Fibroblast of upper back skin (primary cell): ENCODE results near the gene DNAH8.
"Not testable (repeated sequence)": the region's sequence is repeated elsewhere in the genome, so short reads cannot be mapped to it uniquely, and the experiment has no call there.

Source experiments
- DNase-seq: peaks from one replicate; pipeline ENCODE4 v3.0.0-alpha.2; 2013

Gene DNAH8

GRCh38 chr6:38753707-38754106 is 38.6 kb downstream of the DNAH8 start:
- no peak for DNase-seq

DNA sequence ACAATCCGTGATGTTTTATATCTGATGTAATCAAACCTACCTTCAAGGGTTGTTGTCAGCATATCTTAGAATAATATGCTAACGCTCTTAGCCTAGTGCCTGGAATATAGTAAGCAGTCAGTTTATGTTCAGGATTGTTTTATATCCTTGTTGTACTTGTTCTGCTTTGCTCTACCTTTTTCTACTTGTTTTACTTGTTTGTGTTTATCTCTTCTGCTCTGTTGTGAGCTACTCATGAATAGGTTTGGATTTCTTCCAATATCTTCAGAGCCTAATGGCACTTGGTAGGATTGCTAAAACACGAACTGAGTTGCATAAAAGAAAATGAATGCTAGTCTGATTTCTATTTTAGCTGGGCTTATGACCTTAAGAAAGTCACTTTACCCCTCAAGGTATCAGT is 40.1 kb downstream of the DNAH8 start:
- DNase-seq = no peak

DNA sequence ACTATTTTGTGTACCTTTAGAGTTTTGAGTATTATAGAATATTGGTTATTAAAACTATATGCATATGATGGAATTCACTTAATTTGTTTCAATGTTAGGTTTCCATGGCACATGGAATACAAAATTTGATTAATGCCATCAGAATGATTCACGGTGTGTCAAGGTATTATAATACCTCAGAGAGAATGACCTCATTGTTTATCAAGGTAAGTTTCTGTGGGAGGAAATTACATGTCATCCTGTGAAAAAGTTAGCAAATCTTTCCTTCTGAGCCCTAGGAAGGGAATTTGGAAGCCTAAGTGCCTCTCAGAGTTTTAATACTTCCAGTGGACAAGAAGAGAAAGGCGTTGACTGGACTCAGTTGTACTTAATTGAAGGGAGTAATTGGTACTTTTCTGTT is 40.8 kb downstream of the DNAH8 start:
- no peak for DNase-seq

DNA sequence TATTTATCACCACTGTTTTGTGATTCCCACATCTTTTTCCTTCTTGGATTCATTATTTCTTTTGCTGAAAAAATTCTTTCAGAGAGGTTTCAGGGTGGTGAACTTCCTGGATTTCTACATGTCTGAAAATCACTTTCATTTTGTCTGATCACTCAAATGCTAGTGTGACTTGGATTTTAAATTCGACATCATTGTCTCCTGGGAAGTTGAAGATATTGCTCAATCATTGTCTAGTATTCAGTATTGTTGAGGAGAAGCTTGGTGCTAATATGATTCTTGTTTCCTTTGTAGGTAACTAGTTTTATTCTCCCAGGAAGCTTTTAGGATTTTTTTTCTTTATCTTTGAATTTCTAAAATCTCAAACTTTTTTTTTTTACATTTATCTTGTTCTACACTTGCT is 45.0 kb downstream of the DNAH8 start:
- DNase-seq = no peak

DNA sequence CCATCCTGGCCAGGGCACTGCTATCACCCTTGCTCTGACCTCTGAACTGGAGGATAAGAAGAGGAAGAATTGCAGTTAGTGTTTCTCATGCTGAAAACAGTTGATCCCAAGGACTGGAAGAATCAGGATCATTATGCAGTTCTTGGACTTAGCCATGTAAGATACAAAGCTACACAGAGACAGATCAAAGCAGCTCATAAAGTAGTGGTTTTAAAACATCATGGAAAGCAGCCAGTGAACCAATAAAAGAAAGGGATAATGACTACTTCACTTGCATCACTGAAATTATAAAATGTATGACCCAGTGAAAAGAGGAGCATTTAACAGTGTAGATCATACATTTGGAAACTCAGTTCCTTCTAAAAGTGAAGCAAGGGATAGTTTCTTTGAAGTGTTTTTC is 47.7 kb downstream of the DNAH8 start:
- DNase-seq = no peak

GRCh38 chr6:38767560-38767959 is 52.4 kb downstream of the DNAH8 start:
- no peak for DNase-seq

DNA sequence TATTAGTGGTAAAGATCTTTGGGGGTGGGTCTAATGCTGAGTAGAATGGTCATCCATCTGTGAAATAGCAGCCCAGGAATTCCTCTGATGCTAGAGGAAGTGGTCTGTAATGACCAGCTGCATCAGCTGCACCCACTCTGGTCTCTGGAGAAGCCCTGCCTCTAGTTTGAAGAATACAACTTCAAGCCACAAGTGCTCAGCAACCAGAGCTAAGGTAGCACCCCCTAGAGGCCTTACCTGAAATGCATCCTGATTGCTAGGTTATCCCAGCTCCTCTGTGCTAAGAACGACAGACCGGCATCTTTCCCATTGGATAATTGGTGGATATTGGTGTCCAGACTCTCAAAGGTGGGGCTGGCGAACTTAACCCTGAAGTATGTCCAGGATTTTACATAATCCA is 58.2 kb downstream of the DNAH8 start:
- DNase-seq = no peak

- no peak for DNase-seq
These were observed 60.0 kb downstream of the DNAH8 start for GRCh38 chr6:38774929-38775707.

GRCh38 chr6:38775870-38776269 is 60.8 kb downstream of the DNAH8 start:
- no peak for DNase-seq

DNA sequence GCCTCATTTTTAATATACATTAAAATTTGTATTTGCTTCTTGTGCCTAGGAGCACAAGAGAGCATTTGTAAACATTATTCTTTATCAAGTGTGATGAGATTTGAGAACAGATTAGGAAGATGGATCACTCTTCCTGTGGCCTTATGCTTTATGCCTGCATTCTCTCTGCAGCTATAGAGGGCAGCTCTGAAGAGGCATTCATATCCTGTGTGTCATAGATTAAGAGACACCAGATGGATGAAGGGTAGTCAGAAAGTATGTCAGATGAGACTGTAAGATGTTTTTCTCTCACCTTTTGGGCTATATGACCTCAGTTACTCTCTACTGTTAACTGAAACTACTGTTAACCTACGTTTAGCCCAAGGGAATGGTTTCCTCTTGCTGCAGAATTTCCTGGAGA is 61.4 kb downstream of the DNAH8 start:
- DNase-seq = peak; percentile 46

- no peak for DNase-seq
These were observed 64.4 kb downstream of the DNAH8 start for GRCh38 chr6:38779310-38780062.

DNA sequence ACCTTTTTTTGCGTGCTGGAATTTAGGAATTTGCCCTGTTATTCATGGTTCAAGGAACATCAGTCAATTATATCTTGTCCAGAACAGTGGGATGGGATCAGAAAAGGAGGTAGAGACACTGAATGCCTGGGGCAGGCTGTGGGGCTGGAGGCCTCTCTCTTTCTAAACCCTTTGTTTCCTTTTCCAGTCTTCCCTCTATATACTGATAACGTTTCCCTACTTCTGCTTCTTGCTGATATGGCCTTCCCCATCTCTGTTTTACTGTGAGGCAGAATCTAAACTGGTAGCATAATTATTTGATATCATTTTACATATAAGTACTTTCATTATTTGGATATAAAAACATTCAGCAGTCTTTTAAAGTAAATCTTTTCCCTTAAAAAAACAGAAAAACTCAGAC is 67.5 kb downstream of the DNAH8 start:
- no peak for DNase-seq

GRCh38 chr6:38783443-38784228 is 68.5 kb downstream of the DNAH8 start:
- DNase-seq = no peak

GRCh38 chr6:38784506-38785235 is 69.6 kb downstream of the DNAH8 start:
- DNase-seq = peak; percentile 16

- no peak for DNase-seq
These were observed 71.4 kb downstream of the DNAH8 start for GRCh38 chr6:38786486-38786885.

DNA sequence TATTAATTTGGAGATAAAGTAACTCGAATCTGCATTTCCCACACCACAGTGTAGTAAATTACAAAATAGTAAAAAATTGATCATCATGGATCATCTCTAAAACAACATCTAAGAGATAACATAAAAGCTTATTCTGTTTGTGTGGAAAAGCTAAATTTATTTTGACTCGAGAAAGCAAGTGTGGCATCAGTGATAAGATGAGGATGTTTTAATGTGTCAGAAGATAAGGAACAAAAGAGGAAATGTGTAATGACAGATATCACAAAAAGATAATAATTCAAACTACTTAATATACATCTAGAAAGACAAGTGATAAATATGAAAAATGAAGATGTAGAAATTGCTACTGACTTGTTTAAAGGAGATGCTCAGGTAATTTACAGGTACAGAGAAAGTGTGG is 74.1 kb downstream of the DNAH8 start:
- DNase-seq = no peak

DNA sequence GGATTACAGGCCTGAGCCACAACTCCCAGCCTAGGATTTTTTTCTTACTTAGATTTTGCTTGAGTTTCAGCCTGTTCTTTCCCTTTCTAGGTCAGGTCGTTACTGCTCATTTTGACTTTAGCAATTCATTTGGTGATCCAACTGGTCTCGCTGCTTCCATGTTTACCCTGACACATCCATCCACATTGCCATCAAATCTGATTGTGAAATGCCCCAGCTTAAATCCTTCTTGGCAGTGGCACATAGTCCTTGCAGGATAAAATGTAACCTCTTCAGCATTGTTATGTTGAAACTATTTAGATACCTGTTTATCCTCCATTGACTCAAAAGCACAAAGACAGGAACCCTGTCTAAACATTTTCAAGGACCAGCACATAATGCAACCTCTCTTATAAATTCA is 77.2 kb downstream of the DNAH8 start:
- no peak for DNase-seq

GRCh38 chr6:38794682-38795081 is 79.6 kb downstream of the DNAH8 start:
- no peak for DNase-seq

DNA sequence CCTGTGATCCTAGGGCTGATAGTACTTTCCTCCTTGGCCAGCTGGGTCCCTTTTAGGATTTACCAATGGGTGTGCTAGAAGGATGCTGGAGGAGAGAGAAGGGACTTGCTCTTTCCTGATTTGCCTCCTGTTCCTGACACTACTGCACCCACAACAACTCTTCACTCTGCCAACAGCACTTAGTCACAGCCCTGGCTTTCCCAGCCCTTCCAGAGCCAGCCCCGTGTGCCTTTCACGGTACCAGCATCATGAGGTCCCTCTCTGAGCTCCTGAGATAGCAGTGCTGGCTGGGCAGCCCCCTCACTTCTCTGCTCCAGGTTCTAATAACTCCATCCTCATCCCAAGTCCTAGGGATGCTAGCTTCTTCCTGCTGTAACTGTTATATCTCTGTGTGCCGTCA is 80.9 kb downstream of the DNAH8 start:
- no peak for DNase-seq

- not testable (repeated sequence) for DNase-seq
These were observed 81.3 kb downstream of the DNAH8 start for GRCh38 chr6:38796437-38796836.

DNA sequence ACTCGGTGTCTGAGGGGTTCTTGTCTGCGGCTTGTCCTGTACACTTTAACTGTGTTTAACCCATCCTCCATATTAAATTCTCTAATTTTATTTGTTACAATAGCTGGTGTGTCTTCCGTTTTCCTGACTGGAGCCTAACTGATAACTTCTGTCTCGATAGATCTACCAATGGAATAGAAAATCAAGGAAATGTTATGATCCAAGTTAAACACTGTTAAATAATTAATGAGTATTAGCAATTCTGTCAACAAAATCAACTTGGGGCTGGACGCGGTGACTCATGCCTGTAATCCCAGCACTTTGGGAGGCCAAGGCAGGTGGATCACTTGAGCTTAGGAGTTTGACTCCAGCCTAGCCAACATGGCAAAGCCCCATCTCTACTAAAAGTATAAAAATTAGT is 81.7 kb downstream of the DNAH8 start:
- DNase-seq = no peak

DNA sequence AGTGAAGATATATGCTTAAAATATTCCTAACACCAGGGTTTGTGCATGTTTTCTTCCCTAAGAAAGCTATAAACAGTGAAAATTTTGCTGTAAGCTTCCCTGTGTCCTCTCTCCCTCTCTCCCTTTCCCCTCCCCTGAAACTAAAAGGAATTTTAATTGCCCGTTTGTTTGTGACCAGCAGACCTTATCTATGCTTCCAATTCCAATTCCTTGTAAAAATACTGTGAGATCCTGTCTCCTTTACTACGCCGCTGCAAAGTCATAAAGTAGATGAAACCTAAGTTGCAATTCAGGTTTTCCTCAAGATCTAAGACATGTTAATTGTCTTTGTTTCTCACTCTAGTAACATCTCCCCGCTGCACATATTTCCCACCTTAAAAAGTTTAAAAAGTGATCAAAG is 82.3 kb downstream of the DNAH8 start:
- DNase-seq = no peak
